SK-N-SH treated with all-trans-retinoic acid at 6 μM for 48 hours (cell line): Measurements from ENCODE around the gene DIP2C.

Experiments used
- ATAC-seq: fragments of 200-7000 bp; cut with Tn5 transposase; 3 replicates; pipeline ENCODE4 v1.9.1; 2020; ENCODE audit warnings: mild to moderate bottlenecking, moderate library complexity
- ARNTL ChIP-seq: fragments of 450-650 bp; formaldehyde crosslinking; IDR thresholded peaks from 2 replicates; pipeline ENCODE4 v1.5.0; 2020; ENCODE audit warnings: low read depth, mild to moderate bottlenecking, moderate library complexity, borderline replicate concordance
- CREB5 ChIP-seq: fragments of 250-450 bp; sonication (Bioruptor Pico); IDR thresholded peaks from 2 replicates; pipeline ENCODE4 v1.5.1; 2020; ENCODE audit warnings: low read depth, mild to moderate bottlenecking, moderate library complexity
- CSRNP3 ChIP-seq: fragments of 250-450 bp; sonication (Bioruptor Pico); IDR thresholded peaks from 2 replicates; pipeline ENCODE4 v1.5.1; 2021; ENCODE audit warnings: mild to moderate bottlenecking, moderate library complexity
- ESRRG ChIP-seq: fragments of 250-450 bp; sonication (Bioruptor Pico); IDR thresholded peaks from 2 replicates; pipeline ENCODE4 v1.6.1; 2021; ENCODE audit warnings: mild to moderate bottlenecking
- GLIS3 ChIP-seq: fragments of 250-450 bp; sonication (Bioruptor Pico); IDR thresholded peaks from 2 replicates; pipeline ENCODE4 v1.5.0; 2020; ENCODE audit warnings: mild to moderate bottlenecking, moderate library complexity
- ISL1 ChIP-seq: fragments of 250-450 bp; sonication (Bioruptor Pico); IDR thresholded peaks from 2 replicates; pipeline ENCODE4 v2.1.2; 2022; ENCODE audit warnings: mild to moderate bottlenecking, moderate library complexity
- PATZ1 ChIP-seq: fragments of 250-450 bp; sonication (Bioruptor Pico); IDR thresholded peaks from 2 replicates; pipeline ENCODE4 v1.8.0; 2020; ENCODE audit warnings: mild to moderate bottlenecking, moderate library complexity, borderline replicate concordance
- POU6F1 ChIP-seq: fragments of 250-450 bp; sonication (Bioruptor Pico); IDR thresholded peaks from 2 replicates; pipeline ENCODE4 v1.8.0; 2021; ENCODE audit warnings: low read depth, mild to moderate bottlenecking, moderate library complexity, borderline replicate concordance
- RARB ChIP-seq: fragments of 250-450 bp; sonication (Bioruptor Pico); IDR thresholded peaks from 2 replicates; pipeline ENCODE4 v1.8.0; 2021; ENCODE audit warnings: mild to moderate bottlenecking, moderate library complexity
- SNAI2 ChIP-seq: fragments of 250-450 bp; sonication (Bioruptor Pico); IDR thresholded peaks from 2 replicates; pipeline ENCODE4 v1.5.0; 2020; ENCODE audit warnings: mild to moderate bottlenecking, moderate library complexity
- TCF4 ChIP-seq: fragments of 250-450 bp; sonication (Bioruptor Pico); IDR thresholded peaks from 2 replicates; pipeline ENCODE4 v1.8.0; 2021; ENCODE audit warnings: mild to moderate bottlenecking, moderate library complexity, borderline replicate concordance
- TOX ChIP-seq: fragments of 250-450 bp; sonication (Bioruptor Pico); IDR thresholded peaks from 2 replicates; pipeline ENCODE4 v1.8.0; 2021; ENCODE audit warnings: mild to moderate bottlenecking, moderate library complexity, borderline replicate concordance
- TSHZ2 ChIP-seq: fragments of 250-450 bp; sonication (Bioruptor Pico); IDR thresholded peaks from 2 replicates; pipeline ENCODE4 v1.5.0; 2020; ENCODE audit warnings: mild to moderate bottlenecking, moderate library complexity
- ZC3H10 ChIP-seq: fragments of 250-450 bp; sonication (Bioruptor Pico); IDR thresholded peaks from 2 replicates; pipeline ENCODE4 v1.5.1; 2021; ENCODE audit warnings: mild to moderate bottlenecking, moderate library complexity
- ZFP3 ChIP-seq: fragments of 250-450 bp; sonication (Bioruptor Pico); IDR thresholded peaks from 2 replicates; pipeline ENCODE4 v1.5.0; 2020; ENCODE audit warnings: mild to moderate bottlenecking, moderate library complexity
- ZFP30 ChIP-seq: fragments of 450-650 bp; formaldehyde crosslinking; IDR thresholded peaks from 2 replicates; pipeline ENCODE4 v1.5.0; 2022; ENCODE audit warnings: mild to moderate bottlenecking, moderate library complexity
- ZNF565 ChIP-seq: fragments of 450-650 bp; formaldehyde crosslinking; conservative IDR thresholded peaks from 2 replicates; pipeline ENCODE4 v1.5.0; 2020; ENCODE audit warnings: low read depth, mild to moderate bottlenecking, moderate library complexity
- ZNF70 ChIP-seq: fragments of 450-650 bp; formaldehyde crosslinking; IDR thresholded peaks from 2 replicates; pipeline ENCODE4 v1.5.0; 2020; ENCODE audit warnings: mild to moderate bottlenecking, moderate library complexity

The DIP2C gene

GRCh38 chr10:627032-627992 lies 62.2 kb downstream of the DIP2C start:
- ATAC-seq, result no peak
- no peak for TF ChIP-seq ZFP30 (CRISPR knock-in tag)
- TF ChIP-seq TOX (CRISPR knock-in tag), result no peak
- TF ChIP-seq TSHZ2 (CRISPR knock-in tag), result no peak
- no peak for TF ChIP-seq PATZ1 (CRISPR knock-in tag)
- TF ChIP-seq ARNTL (CRISPR knock-in tag), result no peak
- no peak for TF ChIP-seq ISL1 (CRISPR knock-in tag)
- no peak for TF ChIP-seq TCF4 (CRISPR knock-in tag)
- TF ChIP-seq ESRRG (CRISPR knock-in tag), result no peak

- no peak for TF ChIP-seq GLIS3 (CRISPR knock-in tag)
- no peak for TF ChIP-seq POU6F1 (CRISPR knock-in tag)
- no peak for TF ChIP-seq ARNTL (CRISPR knock-in tag)
- no peak for TF ChIP-seq ZFP30 (CRISPR knock-in tag)
- no peak for TF ChIP-seq ZNF70 (CRISPR knock-in tag)
- no peak for TF ChIP-seq TSHZ2 (CRISPR knock-in tag)
- TF ChIP-seq ZFP3 (CRISPR knock-in tag), result no peak
- TF ChIP-seq SNAI2, result no peak
- no peak for TF ChIP-seq ZC3H10 (CRISPR knock-in tag)
- TF ChIP-seq ISL1 (CRISPR knock-in tag), result no peak
- no peak for TF ChIP-seq ZNF565 (CRISPR knock-in tag)
- no peak for TF ChIP-seq CREB5 (CRISPR knock-in tag)
- TF ChIP-seq RARB (CRISPR knock-in tag), result no peak
- TF ChIP-seq CSRNP3, result no peak
- ATAC-seq, result no peak
These were observed 63.4 kb downstream of the DIP2C start for GRCh38 chr10:625751-626711.
